ENCODE measurements around the gene RGS13. TPM values are rescaled to one million over a fixed set of nuclear protein-coding genes. Genes with fewer than 3 reads are reported as not detected.

Gene RGS13
- total and polyA plus RNA-seq, 10 of the 15 experiments (the other 5 are each of a cell fraction or from before 2014, with no cell fraction given), result 0.23 to 16.0 (median 0.36) TPM; not detected in 1

DNA sequence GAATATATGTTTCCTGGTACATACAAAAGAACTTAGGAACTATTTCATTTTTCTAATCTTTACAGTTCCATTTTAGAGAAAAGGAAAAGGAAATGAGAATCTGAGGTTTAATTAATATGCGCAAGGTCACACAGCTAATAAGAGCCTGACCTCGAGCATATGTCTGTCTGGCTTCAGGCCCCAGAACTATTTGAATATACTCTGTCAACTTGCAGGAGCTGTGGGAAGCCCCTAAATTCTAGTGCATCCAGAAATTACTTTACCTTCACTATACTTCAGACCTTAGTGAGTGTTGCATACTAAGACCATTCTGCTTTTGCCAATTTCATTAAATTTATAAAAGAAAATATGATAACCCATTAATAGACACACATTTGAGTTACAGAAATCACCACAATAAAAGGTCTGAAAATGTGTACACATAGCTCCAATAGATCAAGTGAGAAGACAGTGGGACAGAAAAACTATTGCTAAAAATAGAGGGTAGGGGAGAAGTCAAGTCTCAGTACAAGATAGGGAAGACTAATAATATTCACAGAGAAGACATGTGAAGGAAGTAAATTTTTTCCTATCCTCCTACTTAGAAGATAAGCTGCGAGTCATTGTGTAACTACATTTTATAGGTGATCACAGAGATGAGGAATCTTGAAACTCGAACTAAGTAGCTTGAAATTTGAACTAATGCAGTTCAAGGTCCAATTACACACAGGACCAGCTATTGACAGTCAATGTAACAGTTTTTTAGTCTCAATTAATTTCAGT lies 3.8 kb downstream of the RGS13 start:
- WGBS (ENCODE audit: insufficient coverage, insufficient replicate concordance, low lambda C conversion rate, missing lambda C conversion rate), result 2% methylated on average over 4 of the region's 4 CpGs
- no TSS peak for BruUV-seq (replicated peaks)
- DNase-seq (ENCODE audit: low read depth, low spot score), result peak; percentile 51
- ChIA-PET RAD21 (ENCODE audit: unreplicated experiment) (interaction anchor here (0.7 to 2.2 kb wide), 12 partner anchors 12 to 171 kb away, joined by 3 to 13 read pairs (median 4); no protein-coding TSS in a partner anchor), POLR2A (interaction anchor here (0.7 kb wide), 1 partner anchor 12 kb away, joined by 3 read pairs; no protein-coding TSS in a partner anchor), CTCF (interaction anchor here (0.6 to 2.3 kb wide), 7 partner anchors 9 to 927 kb away, joined by 3 to 12 read pairs (median 4); no protein-coding TSS in a partner anchor), SMC1A (ENCODE audit: uncharacterized antibody, unreplicated experiment) (interaction anchor here (0.5 to 2.5 kb wide), 17 partner anchors 9 to 900 kb away, joined by 3 to 11 read pairs (median 5); no protein-coding TSS in a partner anchor)
- Histone ChIP-seq H4K20me1 (ENCODE audit: control insufficient read depth, insufficient read depth) (no peaks in the 10 kb centered on the region), H3K27me3 (replicated peaks in 1 of 2; ENCODE audit: control insufficient read depth in 2 of 2, insufficient read depth in 2 of 2, low read length in 1 of 2) (no peaks in the 10 kb centered on the region; a peak in 2 of 4 replicates), H3K36me3 (ENCODE audit: control insufficient read depth in 2 of 2, insufficient read depth in 2 of 2, low read length in 1 of 2) (no peaks in the 10 kb centered on the region; a peak in 1 of 4 replicates), H3K4me3 (no peak overlapping the region), H3K79me2 (ENCODE audit: control insufficient read depth, insufficient read depth, low read length) (no peaks in the 10 kb centered on the region), H3K4me2 (ENCODE audit: control insufficient read depth, insufficient read depth) (peak overlapping the region; percentile 9; the same call in 1 of the 2 replicates), H3K27ac (ENCODE audit: control insufficient read depth, insufficient read depth) (no peak overlapping the region), H3K9me3 (replicated peaks; ENCODE audit: control insufficient read depth, insufficient read depth, low read length) (no peaks in the 10 kb centered on the region), H3K4me1 (ENCODE audit: control insufficient read depth, insufficient read depth, low read length) (peaks cover 8% of the 10 kb centered on the region), H2AFZ (ENCODE audit: control insufficient read depth, low read depth, low read length) (no peak overlapping the region), H3K9ac (ENCODE audit: control insufficient read depth, insufficient read depth, low read length) (no peak overlapping the region)
- in situ Hi-C loops (cut with MboI), result no loop called here
- intact Hi-C loops (cut with micrococcal nuclease; ENCODE audit: unreplicated experiment), result no loop called here
- ATAC-seq, result peak; percentile 83
- no peak for FAIRE-seq
- no peak for TF ChIP-seq SREBF2 (IDR thresholded peaks at IDR 0.05; ENCODE audit: low read length)
- no peak for TF ChIP-seq JUND (IDR thresholded peaks at IDR 0.05; ENCODE audit: low read depth, low read length)
- no peak for TF ChIP-seq TCF12 (IDR thresholded peaks at IDR 0.05; ENCODE audit: low read depth, low read length)
- TF ChIP-seq, protein P1, sequence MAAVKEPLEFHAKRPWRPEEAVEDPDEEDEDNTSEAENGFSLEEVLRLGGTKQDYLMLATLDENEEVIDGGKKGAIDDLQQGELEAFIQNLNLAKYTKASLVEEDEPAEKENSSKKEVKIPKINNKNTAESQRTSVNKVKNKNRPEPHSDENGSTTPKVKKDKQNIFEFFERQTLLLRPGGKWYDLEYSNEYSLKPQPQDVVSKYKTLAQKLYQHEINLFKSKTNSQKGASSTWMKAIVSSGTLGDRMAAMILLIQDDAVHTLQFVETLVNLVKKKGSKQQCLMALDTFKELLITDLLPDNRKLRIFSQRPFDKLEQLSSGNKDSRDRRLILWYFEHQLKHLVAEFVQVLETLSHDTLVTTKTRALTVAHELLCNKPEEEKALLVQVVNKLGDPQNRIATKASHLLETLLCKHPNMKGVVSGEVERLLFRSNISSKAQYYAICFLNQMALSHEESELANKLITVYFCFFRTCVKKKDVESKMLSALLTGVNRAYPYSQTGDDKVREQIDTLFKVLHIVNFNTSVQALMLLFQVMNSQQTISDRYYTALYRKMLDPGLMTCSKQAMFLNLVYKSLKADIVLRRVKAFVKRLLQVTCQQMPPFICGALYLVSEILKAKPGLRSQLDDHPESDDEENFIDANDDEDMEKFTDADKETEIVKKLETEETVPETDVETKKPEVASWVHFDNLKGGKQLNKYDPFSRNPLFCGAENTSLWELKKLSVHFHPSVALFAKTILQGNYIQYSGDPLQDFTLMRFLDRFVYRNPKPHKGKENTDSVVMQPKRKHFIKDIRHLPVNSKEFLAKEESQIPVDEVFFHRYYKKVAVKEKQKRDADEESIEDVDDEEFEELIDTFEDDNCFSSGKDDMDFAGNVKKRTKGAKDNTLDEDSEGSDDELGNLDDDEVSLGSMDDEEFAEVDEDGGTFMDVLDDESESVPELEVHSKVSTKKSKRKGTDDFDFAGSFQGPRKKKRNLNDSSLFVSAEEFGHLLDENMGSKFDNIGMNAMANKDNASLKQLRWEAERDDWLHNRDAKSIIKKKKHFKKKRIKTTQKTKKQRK (IDR thresholded peaks at IDR 0.05; ENCODE audit: low read depth, low read length), result no peak
- no peak for TF ChIP-seq TAF1 (IDR thresholded peaks at IDR 0.05; ENCODE audit: borderline replicate concordance, low read depth, low read length)
- no peak for TF ChIP-seq POLR2AphosphoS2 (IDR thresholded peaks at IDR 0.05; ENCODE audit: low read depth, low read length)
- TF ChIP-seq, protein P2, sequence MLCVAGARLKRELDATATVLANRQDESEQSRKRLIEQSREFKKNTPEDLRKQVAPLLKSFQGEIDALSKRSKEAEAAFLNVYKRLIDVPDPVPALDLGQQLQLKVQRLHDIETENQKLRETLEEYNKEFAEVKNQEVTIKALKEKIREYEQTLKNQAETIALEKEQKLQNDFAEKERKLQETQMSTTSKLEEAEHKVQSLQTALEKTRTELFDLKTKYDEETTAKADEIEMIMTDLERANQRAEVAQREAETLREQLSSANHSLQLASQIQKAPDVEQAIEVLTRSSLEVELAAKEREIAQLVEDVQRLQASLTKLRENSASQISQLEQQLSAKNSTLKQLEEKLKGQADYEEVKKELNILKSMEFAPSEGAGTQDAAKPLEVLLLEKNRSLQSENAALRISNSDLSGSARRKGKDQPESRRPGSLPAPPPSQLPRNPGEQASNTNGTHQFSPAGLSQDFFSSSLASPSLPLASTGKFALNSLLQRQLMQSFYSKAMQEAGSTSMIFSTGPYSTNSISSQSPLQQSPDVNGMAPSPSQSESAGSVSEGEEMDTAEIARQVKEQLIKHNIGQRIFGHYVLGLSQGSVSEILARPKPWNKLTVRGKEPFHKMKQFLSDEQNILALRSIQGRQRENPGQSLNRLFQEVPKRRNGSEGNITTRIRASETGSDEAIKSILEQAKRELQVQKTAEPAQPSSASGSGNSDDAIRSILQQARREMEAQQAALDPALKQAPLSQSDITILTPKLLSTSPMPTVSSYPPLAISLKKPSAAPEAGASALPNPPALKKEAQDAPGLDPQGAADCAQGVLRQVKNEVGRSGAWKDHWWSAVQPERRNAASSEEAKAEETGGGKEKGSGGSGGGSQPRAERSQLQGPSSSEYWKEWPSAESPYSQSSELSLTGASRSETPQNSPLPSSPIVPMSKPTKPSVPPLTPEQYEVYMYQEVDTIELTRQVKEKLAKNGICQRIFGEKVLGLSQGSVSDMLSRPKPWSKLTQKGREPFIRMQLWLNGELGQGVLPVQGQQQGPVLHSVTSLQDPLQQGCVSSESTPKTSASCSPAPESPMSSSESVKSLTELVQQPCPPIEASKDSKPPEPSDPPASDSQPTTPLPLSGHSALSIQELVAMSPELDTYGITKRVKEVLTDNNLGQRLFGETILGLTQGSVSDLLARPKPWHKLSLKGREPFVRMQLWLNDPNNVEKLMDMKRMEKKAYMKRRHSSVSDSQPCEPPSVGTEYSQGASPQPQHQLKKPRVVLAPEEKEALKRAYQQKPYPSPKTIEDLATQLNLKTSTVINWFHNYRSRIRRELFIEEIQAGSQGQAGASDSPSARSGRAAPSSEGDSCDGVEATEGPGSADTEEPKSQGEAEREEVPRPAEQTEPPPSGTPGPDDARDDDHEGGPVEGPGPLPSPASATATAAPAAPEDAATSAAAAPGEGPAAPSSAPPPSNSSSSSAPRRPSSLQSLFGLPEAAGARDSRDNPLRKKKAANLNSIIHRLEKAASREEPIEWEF (IDR thresholded peaks at IDR 0.05; ENCODE audit: insufficient replicate concordance, low read depth, low read length), result no peak
- TF ChIP-seq NR2C1 (IDR thresholded peaks at IDR 0.05), result no peak
- no peak for TF ChIP-seq SP1 (IDR thresholded peaks at IDR 0.05; ENCODE audit: low read depth, low read length)
- TF ChIP-seq, protein P3, sequence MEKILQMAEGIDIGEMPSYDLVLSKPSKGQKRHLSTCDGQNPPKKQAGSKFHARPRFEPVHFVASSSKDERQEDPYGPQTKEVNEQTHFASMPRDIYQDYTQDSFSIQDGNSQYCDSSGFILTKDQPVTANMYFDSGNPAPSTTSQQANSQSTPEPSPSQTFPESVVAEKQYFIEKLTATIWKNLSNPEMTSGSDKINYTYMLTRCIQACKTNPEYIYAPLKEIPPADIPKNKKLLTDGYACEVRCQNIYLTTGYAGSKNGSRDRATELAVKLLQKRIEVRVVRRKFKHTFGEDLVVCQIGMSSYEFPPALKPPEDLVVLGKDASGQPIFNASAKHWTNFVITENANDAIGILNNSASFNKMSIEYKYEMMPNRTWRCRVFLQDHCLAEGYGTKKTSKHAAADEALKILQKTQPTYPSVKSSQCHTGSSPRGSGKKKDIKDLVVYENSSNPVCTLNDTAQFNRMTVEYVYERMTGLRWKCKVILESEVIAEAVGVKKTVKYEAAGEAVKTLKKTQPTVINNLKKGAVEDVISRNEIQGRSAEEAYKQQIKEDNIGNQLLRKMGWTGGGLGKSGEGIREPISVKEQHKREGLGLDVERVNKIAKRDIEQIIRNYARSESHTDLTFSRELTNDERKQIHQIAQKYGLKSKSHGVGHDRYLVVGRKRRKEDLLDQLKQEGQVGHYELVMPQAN (conservative IDR thresholded peaks at IDR 0.05), result no peak
- TF ChIP-seq BCL11A (IDR thresholded peaks at IDR 0.05; ENCODE audit: low read depth, low read length), result no peak; the same call in 1 of the 2 replicates
- TF ChIP-seq ATF7 (IDR thresholded peaks at IDR 0.05; ENCODE audit: low read depth), result no peak
- no peak for TF ChIP-seq NRF1 (conservative IDR thresholded peaks at IDR 0.05; ENCODE audit: low read depth, low read length)
